Astrocyte of the spinal cord (primary cell): ENCODE results near the gene TRIP11.

Experiments
- DNase-seq: peaks from one replicate; pipeline ENCODE4 v3.0.0; 2011; ENCODE audit warnings: low read depth, low spot score
- H3K4me3 ChIP-seq: 2 replicates; pipeline ENCODE4 v1.5.1; 2011; ENCODE audit warnings: low read depth, mild to moderate bottlenecking, low read length, moderate library complexity
- in situ Hi-C: cut with HindIII; loops from 2 replicates; pipeline ENCODE4 v1.10.0; 2017; ENCODE audit warnings: low sequenced_read_pairs
- TF ChIP-seq, protein P1 (sequence below): IDR thresholded peaks from 2 replicates; pipeline ENCODE4 v1.5.1; 2012; ENCODE audit warnings: low read depth, mild to moderate bottlenecking, low read length, inconsistent platforms

Gene TRIP11

DNA sequence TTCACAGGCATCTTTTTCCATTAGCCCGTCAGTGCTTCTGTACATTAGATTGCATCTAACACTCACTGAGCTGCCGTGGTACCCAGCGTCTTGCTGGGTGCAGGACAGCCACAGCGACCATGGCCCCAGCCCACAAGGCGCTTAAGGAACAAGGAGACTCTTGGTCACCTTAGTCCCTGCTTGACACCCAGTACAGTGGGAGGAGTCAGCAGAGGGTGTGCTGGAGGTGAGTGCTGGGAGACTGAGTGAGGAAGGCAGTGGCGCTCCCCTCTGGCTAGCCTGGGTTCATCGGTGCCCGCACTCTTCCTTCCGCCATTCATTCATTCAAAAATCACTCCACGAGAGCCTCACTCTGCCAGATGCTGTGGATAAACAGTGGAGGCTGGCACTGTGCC is 114.1 kb downstream of the TRIP11 start:
- no peak overlapping the region for H3K4me3 ChIP-seq
- no peak for DNase-seq
- in situ Hi-C loops: no loop called here
- TF ChIP-seq, protein P1, sequence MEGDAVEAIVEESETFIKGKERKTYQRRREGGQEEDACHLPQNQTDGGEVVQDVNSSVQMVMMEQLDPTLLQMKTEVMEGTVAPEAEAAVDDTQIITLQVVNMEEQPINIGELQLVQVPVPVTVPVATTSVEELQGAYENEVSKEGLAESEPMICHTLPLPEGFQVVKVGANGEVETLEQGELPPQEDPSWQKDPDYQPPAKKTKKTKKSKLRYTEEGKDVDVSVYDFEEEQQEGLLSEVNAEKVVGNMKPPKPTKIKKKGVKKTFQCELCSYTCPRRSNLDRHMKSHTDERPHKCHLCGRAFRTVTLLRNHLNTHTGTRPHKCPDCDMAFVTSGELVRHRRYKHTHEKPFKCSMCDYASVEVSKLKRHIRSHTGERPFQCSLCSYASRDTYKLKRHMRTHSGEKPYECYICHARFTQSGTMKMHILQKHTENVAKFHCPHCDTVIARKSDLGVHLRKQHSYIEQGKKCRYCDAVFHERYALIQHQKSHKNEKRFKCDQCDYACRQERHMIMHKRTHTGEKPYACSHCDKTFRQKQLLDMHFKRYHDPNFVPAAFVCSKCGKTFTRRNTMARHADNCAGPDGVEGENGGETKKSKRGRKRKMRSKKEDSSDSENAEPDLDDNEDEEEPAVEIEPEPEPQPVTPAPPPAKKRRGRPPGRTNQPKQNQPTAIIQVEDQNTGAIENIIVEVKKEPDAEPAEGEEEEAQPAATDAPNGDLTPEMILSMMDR: no peak

GRCh38 chr14:91925001-91925726 is 114.7 kb downstream of the TRIP11 start:
- no peak overlapping the region for H3K4me3 ChIP-seq
- TF ChIP-seq, protein P1: no peak
- in situ Hi-C loops: no loop called here
- DNase-seq: no peak

- DNase-seq: no peak
- TF ChIP-seq, protein P1: no peak
- no peak overlapping the region for H3K4me3 ChIP-seq
- in situ Hi-C loops: no loop called here
Measured at GRCh38 chr14:91920526-91920925, 119.3 kb downstream of the TRIP11 start.

DNA sequence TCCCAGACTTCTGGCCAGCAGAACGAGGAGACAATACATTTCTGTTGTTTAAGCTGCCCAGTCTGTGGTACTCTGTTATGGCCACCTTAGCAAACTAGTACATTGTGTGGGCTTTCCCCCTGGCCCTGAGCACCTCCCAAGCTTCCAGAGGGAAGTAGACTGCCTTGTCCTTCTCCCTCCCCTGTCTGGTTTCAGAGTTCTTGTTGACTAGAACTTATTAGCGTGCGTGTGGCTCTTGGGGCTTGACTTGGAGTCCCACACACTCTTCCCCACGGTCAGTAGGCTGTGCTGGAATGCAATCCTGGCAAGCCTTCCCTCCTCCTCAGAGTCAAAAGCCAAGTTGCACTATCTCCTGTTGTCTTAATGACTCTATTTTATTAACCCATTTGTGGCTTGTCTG is 120.0 kb downstream of the TRIP11 start:
- in situ Hi-C loops: no loop called here
- TF ChIP-seq, protein P1: no peak
- no peak overlapping the region for H3K4me3 ChIP-seq
- DNase-seq: no peak

- TF ChIP-seq, protein P1: no peak
- in situ Hi-C loops: no loop called here
- no peak for DNase-seq
- no peak overlapping the region for H3K4me3 ChIP-seq
Measured at GRCh38 chr14:91918186-91918883, 121.5 kb downstream of the TRIP11 start.
